ENCODE data around the gene MRPS10.

MRPS10 gene

DNA sequence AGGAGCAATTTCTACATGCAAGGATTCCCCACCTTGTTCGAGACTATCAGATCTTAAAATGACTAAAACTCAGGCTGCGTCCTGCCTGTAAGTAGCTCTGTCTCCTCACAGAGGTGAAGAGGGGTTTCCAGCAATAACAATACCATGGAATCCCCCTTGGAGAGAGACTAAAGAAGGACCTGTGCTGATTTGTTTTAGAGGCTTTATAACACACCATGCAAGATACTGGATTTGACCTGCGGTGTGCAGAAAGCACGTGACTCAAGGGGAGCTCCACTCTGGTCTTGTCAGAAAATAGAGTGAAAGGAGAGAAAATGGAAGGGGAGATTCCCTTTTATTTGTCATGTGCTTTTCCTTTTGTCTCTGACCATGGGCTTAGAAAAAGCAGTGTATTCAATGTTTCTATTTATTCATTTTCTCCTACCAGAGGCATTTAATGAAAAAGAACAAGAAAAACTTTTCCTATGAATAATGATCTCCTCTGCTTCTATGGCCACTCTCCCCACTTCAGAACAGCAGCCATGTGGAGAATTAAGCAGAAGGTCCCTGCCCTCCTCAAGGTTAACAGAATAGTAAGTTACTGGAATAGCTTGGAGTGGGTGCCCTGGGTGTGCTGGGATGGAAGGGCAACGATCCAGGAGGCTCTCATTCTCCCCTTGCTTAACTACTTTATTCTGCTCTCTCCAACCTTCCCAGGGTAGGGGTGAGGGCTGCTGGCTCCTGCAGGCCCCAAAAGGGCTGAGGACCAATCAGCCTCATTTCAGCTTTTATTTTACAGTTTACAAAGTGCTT is 19.2 kb upstream of the MRPS10 start:
- no peak overlapping the region for H3K27ac ChIP-seq (ENCODE audit: low read depth, low read length)
- H4K20me1 ChIP-seq (ENCODE audit: control insufficient read depth, insufficient read depth, low read depth, low read length), result no peaks in the 10 kb centered on the region
- no peaks in the 10 kb centered on the region for H3K4me1 ChIP-seq (ENCODE audit: control insufficient read depth, low read length)
- no peak overlapping the region for H3K4me2 ChIP-seq (ENCODE audit: low read length)
- no peaks in the 10 kb centered on the region for H3K9me3 ChIP-seq (ENCODE audit: control insufficient read depth, insufficient read depth, low read length)
- no peaks in the 10 kb centered on the region for H3F3A ChIP-seq (ENCODE audit: control insufficient read depth, insufficient read depth)
- peaks cover 33% of the 10 kb centered on the region for H3K36me3 ChIP-seq (ENCODE audit: control insufficient read depth, low read length)
- no peak overlapping the region for H3K4me3 ChIP-seq (ENCODE audit: low read length)
- no peaks in the 10 kb centered on the region for H3K9me2 ChIP-seq (replicated peaks; ENCODE audit: control insufficient read depth, low read length)
- no peaks in the 10 kb centered on the region for H3K79me2 ChIP-seq (ENCODE audit: control insufficient read depth, low read length)
- TF ChIP-seq, protein P1, sequence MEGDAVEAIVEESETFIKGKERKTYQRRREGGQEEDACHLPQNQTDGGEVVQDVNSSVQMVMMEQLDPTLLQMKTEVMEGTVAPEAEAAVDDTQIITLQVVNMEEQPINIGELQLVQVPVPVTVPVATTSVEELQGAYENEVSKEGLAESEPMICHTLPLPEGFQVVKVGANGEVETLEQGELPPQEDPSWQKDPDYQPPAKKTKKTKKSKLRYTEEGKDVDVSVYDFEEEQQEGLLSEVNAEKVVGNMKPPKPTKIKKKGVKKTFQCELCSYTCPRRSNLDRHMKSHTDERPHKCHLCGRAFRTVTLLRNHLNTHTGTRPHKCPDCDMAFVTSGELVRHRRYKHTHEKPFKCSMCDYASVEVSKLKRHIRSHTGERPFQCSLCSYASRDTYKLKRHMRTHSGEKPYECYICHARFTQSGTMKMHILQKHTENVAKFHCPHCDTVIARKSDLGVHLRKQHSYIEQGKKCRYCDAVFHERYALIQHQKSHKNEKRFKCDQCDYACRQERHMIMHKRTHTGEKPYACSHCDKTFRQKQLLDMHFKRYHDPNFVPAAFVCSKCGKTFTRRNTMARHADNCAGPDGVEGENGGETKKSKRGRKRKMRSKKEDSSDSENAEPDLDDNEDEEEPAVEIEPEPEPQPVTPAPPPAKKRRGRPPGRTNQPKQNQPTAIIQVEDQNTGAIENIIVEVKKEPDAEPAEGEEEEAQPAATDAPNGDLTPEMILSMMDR (IDR thresholded peaks at IDR 0.05; ENCODE audit: low read depth, low read length, poor library complexity, severe bottlenecking), result no peak
- TF ChIP-seq EZH2phosphoT487 (IDR thresholded peaks at IDR 0.05; ENCODE audit: borderline replicate concordance, low read length), result no peak
- no peaks in the 10 kb centered on the region for H3K27me3 ChIP-seq (ENCODE audit: control insufficient read depth, low read length)

DNA sequence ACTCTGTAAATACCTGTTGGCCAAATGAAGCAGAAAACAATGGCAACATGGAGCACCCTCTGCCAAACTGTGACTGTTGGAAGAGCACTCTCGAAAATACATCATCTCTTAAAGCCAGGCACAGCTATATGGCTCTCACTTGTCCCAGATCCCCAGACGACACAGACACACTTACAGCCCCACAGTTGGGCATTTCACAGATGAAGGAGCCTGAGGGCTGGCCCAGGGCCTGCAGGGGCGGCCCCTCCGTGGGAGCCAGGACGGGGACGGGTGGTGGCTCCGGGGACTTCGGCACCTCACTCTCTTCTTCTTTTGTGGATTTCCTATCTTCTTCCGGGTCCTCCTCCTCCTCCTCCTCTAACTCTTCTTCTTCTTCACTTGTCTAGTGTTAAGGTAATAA is 18.4 kb upstream of the MRPS10 start:
- Histone ChIP-seq H3K9me2 (replicated peaks; ENCODE audit: control insufficient read depth, low read length) (no peaks in the 10 kb centered on the region), H3K27me3 (ENCODE audit: control insufficient read depth, low read length) (no peaks in the 10 kb centered on the region), H3K27ac (ENCODE audit: low read depth, low read length) (no peak overlapping the region), H4K20me1 (ENCODE audit: control insufficient read depth, insufficient read depth, low read depth, low read length) (no peaks in the 10 kb centered on the region), H3K36me3 (ENCODE audit: control insufficient read depth, low read length) (peaks cover 30% of the 10 kb centered on the region), H3K9me3 (ENCODE audit: control insufficient read depth, insufficient read depth, low read length) (no peaks in the 10 kb centered on the region), H3K4me3 (ENCODE audit: low read length) (no peak overlapping the region), H3K4me2 (ENCODE audit: low read length) (no peak overlapping the region), H3F3A (ENCODE audit: control insufficient read depth, insufficient read depth) (no peaks in the 10 kb centered on the region), H3K79me2 (ENCODE audit: control insufficient read depth, low read length) (no peaks in the 10 kb centered on the region), H3K4me1 (ENCODE audit: control insufficient read depth, low read length) (no peaks in the 10 kb centered on the region)
- TF ChIP-seq, protein P1 (IDR thresholded peaks at IDR 0.05; ENCODE audit: low read depth, low read length, poor library complexity, severe bottlenecking), result no peak
- TF ChIP-seq EZH2phosphoT487 (IDR thresholded peaks at IDR 0.05; ENCODE audit: borderline replicate concordance, low read length), result no peak

DNA sequence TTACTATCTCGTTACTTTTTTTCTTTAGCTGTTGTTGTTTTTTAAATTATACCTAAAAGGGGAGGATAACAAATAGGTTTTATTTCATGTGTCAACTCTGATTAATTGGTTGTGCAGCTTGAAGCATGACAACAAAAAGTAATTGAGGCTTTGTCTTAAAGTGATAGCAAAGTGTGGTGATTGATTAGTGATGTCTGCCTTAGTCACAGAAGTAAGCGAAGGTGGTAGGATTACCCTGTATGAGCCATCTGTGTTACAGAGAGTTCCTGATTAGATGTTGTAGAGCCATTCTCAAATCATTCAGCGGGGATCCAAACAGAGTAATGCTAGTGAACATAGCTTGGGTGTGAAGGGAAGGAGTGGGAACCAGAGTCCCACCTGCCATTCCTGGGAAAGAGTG is 14.4 kb upstream of the MRPS10 start:
- H3K9me3 ChIP-seq (ENCODE audit: control insufficient read depth, insufficient read depth, low read length), result no peaks in the 10 kb centered on the region
- H3K4me1 ChIP-seq (ENCODE audit: control insufficient read depth, low read length), result no peaks in the 10 kb centered on the region
- no peaks in the 10 kb centered on the region for H3K27me3 ChIP-seq (ENCODE audit: control insufficient read depth, low read length)
- TF ChIP-seq, protein P1 (IDR thresholded peaks at IDR 0.05; ENCODE audit: low read depth, low read length, poor library complexity, severe bottlenecking), result no peak
- no peak for TF ChIP-seq EZH2phosphoT487 (IDR thresholded peaks at IDR 0.05; ENCODE audit: borderline replicate concordance, low read length)
- no peak overlapping the region for H3K4me2 ChIP-seq (ENCODE audit: low read length)
- H3K36me3 ChIP-seq (ENCODE audit: control insufficient read depth, low read length), result peaks cover 19% of the 10 kb centered on the region; the same call in 1 of the 2 replicates
- no peak overlapping the region for H3K27ac ChIP-seq (ENCODE audit: low read depth, low read length)
- H3K9me2 ChIP-seq (replicated peaks; ENCODE audit: control insufficient read depth, low read length), result no peaks in the 10 kb centered on the region
- no peaks in the 10 kb centered on the region for H4K20me1 ChIP-seq (ENCODE audit: control insufficient read depth, insufficient read depth, low read depth, low read length)
- no peak overlapping the region for H3K4me3 ChIP-seq (ENCODE audit: low read length)
- no peaks in the 10 kb centered on the region for H3F3A ChIP-seq (ENCODE audit: control insufficient read depth, insufficient read depth)
- no peaks in the 10 kb centered on the region for H3K79me2 ChIP-seq (ENCODE audit: control insufficient read depth, low read length)
